Omental fat pad (tissue), 4 donors: ENCODE data around the gene ANKS1B. TPM values are rescaled to one million over a fixed set of nuclear protein-coding genes. Genes with fewer than 3 reads are reported as not detected.
A peak's percentile ranks its signal among the peaks of the same experiment; 100 is the strongest.

ENCODE experiments used
- ATAC-seq: fragments of 150-250 bp; one replicate; pipeline ENCODE4 v1.9.1; 2016; ENCODE audit warnings: mild to moderate bottlenecking, moderate library complexity; ENCODE audit not compliant: low FRiP score
- DNase-seq: peaks from one replicate; pipeline ENCODE4 v3.0.0-alpha.2; 2019; ENCODE audit warnings: low spot score
- CTCF ChIP-seq, 3 donors: fragments of 450-650 bp; IDR thresholded peaks; one replicate each; pipeline ENCODE4 v1.5.1; 2016 to 2017; ENCODE audit warnings: antibody characterized with exemption in 3 of 3, mild to moderate bottlenecking in 3 of 3, moderate library complexity in 2 of 3
- total RNA-seq, 4 donors: library from RNA; depleted of rRNA; stranded (reverse); fragments of >200 nt; gene quantifications; one replicate each; pipeline ENCODE4 v1.1.0, GENCODE V29; 2016

ANKS1B gene
- total RNA-seq, 4 donors from 2014 or later = 5.5 to 26.4 (median 7.6) TPM

- DNase-seq (no peak), ATAC-seq (no peak)
- TF ChIP-seq CTCF (IDR thresholded peaks at IDR 0.05) = no peak
Observed at GRCh38 chr12:98733667-98734350, 1250.9 kb downstream of the ANKS1B start.

GRCh38 chr12:98730412-98730811 is 1254.3 kb downstream of the ANKS1B start:
- no peak for ATAC-seq
- no peak for DNase-seq

GRCh38 chr12:98727196-98727595 is 1257.5 kb downstream of the ANKS1B start:
- ATAC-seq = no peak
- no peak for DNase-seq
- TF ChIP-seq CTCF (IDR thresholded peaks at IDR 0.05) = no peak

More at GRCh38 chr12:98730412-98730811, 1254.3 kb downstream of the ANKS1B start:
- no peak for TF ChIP-seq CTCF (IDR thresholded peaks at IDR 0.05)

- DNase-seq (no peak), ATAC-seq (peak; percentile 59)
- TF ChIP-seq CTCF (IDR thresholded peaks at IDR 0.05) = no peak
Observed at GRCh38 chr12:98725476-98726247, 1259.1 kb downstream of the ANKS1B start.

GRCh38 chr12:98724384-98725155 is 1260.2 kb downstream of the ANKS1B start:
- no peak for DNase-seq
- ATAC-seq = no peak
- TF ChIP-seq CTCF (IDR thresholded peaks at IDR 0.05) = no peak

GRCh38 chr12:98721204-98721702 is 1263.5 kb downstream of the ANKS1B start:
- ATAC-seq (no peak), DNase-seq (no peak)
- no peak for TF ChIP-seq CTCF (IDR thresholded peaks at IDR 0.05)
